ENCODE data around the gene BSG.

BSG gene

DNA sequence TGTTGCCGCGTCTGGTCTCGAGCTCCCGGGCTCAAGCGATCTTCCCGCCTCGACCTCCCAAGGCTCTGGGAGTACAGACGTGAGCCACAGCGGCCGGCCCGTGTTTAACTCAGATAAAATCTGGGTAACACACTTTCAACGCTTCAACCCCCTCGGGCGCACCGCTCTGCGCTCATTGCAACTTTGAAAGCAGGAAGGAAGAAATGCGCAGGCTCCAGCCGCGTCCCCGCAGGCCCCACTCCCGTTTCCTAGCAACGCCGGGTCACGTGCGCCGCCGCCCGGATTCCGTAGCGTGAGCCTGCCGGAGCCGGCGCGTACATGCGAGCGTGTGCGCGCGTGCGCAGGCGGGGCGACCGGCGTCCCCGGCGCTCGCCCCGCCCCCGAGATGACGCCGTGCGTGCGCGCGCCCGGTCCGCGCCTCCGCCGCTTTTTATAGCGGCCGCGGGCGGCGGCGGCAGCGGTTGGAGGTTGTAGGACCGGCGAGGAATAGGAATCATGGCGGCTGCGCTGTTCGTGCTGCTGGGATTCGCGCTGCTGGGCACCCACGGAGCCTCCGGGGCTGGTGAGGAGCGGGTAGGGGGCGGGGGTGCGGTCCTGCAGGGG is at the start of gene BSG:
Gene BSG (plus strand): TSS at position 457 of the 603 bp plus-strand sequence. CDS start 39 bp downstream, at position 496.
- in situ Hi-C loops (cut with MboI; ENCODE audit: low sequenced_read_pairs) = no loop called here

DNA sequence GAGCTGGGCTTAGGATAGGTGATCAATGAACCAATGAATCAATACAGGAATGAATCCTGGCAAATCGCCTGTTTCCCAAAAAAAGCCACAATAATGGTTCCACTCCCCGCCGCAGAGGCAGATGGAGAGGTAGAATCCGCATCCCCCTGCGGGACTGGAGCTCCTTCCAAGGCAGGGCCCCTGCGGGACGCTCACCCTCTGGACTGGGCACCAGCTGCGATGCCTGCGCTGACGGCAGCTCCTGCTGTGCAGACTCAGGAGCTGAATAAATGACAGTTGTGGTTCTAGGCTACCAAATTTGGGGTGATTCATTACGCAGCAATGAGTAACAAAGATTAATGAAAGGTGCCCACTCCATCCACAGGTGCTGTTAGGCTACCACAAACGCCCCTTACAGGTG is 49.7 kb upstream of the BSG start:
- in situ Hi-C loops (cut with MboI; ENCODE audit: low sequenced_read_pairs) = no loop called here

DNA sequence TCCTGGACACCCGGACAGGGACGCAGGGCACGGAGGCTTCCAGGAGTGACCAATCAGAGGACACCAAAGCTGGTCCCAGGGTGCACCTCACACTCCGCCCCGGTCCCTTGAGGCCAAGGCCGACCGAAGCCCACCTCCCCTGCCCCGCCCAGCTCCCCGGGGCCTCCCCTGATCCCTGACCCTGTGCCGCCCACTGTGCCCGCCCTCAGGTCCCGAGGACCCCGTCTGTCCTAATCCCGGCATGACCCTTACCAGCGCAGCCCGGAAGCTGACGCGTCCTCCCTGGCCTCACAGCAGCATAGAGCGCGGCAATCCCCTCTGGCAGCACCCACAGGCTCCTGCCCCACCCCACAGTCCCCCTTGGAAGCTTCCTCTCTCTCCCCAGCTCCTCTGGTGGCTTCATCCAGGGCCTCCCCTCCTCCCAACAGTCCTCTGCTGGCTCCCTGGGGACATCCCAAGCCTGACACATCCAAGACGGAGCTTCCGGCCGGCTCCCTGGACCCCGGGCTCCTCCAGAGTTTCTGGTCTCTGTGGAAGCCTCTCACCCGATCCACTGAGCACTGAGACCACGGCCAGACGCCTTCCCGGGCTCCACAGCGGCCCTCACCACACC is 48.2 kb upstream of the BSG start:
- in situ Hi-C loops (cut with MboI; ENCODE audit: low sequenced_read_pairs) = no loop called here

DNA sequence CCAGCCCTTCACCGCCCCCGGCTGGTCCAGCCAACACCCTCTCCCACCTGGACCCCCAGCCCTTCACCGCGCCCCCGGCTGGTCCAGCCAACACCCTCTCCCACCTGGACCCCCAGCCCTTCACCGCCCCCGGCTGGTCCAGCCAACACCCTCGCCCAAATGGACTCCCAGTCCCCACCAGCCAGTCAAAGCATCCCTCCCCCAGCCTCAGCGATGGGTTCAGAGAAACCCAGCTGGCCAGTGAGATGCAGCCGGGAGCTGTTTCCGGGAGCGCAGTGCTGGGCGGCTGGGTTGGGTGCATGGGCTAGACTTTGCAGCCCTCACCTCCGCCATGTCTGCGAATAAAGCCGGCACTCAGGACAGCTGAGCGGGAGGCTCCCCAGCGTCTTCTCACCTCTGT is 47.4 kb upstream of the BSG start:
- in situ Hi-C loops (cut with MboI; ENCODE audit: low sequenced_read_pairs) = no loop called here

DNA sequence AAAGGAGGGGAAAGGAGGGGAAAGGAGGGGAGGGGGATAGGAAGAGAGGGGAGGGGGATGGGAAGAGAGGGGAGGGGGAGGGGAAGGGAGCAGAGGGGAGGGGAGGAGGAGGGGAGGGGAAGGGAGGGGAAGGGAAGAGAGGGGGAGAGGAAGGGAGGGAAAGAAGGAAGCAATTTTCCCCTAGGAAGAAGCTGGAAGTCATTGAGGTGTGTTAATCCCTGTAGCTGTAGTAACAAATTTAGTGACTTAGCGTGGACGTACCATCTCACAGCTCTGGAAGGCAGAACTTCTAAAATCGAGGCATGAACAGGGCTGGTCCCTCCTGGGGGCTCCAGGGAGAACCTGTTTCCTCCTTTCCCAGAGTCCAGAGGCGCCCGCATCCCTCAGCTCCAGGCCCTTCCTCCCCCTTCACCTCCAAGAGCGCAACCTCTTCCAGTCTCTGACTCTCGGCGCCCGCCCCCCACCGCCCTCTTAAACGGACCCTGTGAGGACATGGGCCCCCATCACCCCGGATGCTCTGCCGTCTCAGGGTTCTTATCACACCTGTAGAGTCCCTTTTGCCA is 46.5 kb upstream of the BSG start:
- in situ Hi-C loops (cut with MboI; ENCODE audit: low sequenced_read_pairs) = no loop called here

DNA sequence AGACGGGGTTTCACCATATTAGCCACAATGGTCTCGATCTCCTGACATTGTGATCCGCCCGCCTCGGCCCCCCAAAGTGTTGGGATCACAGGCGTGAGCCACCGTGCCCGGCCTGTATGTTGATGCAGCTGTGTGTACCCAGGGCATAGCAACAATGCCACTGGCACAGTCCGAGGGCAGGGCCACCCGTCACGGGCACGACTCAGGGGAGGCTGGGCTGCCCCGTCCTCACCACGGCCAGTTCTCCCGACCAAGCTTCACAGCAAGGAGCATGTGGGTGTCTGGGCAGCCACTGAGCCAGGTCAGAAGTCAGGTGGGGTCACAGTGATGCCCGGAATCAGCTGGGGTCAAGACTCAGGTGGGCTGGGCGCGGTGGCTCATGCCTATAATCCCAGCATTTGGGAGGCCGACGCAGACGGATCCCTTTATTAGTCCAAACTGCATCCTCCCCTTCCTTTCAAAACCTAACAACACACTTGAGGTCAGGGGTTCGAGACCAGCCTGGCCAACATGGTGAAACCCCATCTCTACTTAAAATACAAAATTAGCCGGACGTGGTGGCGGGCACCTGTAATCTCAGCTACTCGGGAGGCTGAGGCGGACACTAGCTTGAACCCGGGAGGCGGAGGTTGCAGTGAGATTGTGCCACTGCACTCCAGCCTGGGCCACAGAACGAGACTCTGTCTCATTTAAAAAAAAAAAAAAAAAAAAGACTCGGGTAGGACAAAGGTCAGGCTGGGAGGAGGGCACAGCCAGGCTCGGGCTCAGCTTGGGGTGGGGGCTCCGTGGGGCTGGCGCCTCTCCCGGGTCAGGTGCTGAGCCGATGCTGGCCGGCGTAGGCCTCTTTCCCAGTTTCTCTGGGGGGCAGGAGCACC is 42.0 kb upstream of the BSG start:
- in situ Hi-C loops (cut with MboI; ENCODE audit: low sequenced_read_pairs) = no loop called here

DNA sequence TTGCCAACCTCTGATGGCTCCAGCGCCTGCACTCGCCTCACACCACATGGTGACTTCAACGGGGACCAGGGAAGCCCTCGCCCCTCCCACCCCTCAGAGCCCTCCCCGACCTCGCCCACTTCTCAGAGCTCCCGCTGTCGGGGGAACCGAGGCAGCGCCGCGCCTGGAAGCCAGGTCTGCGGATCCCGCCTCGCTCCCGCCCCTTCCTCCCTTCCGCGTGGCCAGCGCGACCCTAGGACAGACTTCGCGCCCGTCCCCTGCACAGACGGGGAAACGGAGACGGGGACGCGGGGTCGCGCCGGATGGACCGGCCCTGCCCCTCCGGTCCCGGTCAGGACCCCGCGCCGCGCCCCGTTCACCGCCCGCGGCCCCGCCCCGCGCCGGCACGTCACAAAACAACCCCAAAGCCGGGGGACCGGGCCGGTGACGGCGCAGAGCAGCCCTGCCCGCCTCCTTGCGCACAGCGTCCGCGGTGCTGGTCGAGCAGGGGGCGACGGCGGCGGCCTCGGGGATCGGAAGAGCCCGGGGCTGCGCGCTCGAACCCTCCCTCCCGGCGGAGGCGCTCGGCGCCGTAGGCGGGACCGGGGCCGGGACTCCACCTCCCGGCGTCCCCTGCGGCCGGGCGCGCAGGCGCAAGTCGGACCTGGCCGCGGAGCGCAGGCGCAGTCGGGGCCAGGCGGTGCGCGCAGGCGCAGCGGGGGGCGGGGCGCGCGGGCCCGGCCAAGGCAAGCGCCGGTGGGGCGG is 41.2 kb upstream of the BSG start:
- in situ Hi-C loops (cut with MboI; ENCODE audit: low sequenced_read_pairs) = no loop called here

DNA sequence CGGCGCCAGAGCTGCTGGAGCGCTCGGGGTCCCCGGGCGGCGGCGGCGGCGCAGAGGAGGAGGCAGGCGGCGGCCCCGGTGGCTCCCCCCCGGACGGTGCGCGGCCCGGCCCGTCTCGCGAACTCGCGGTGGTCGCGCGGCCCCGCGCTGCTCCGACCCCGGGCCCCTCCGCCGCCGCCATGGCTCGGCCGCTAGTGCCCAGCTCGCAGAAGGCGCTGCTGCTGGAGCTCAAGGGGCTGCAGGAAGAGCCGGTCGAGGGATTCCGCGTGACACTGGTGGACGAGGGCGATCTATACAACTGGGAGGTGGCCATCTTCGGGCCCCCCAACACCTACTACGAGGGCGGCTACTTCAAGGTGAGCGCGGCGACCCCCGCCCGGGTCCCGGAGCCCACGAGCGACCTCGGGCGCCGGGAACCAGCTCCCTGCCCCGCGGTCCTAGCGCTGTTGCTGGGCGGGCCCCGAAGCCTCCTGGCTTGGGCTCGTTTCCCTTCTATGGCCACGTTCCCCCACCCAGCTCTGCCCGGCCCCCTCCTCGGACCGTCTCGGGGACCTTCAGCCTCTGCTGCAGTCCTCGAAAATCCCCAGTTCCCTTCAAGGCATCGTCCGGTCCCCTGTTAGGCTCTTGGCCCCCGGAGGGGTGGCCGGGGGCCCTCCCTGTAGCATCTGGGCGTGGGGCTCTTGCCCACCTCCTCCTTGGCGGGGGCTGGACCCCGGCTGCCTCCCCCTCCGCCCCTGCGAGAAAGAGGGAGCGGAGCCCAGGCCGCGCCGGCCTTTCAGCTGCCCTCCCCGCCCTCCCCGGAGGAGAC is 40.4 kb upstream of the BSG start, which contains the start of gene CDC34:
Gene CDC34 (plus strand): TSS at position 8 of the 808 bp plus-strand sequence. CDS start 172 bp downstream, at position 180.
- in situ Hi-C loops (cut with MboI; ENCODE audit: low sequenced_read_pairs) = no loop called here

DNA sequence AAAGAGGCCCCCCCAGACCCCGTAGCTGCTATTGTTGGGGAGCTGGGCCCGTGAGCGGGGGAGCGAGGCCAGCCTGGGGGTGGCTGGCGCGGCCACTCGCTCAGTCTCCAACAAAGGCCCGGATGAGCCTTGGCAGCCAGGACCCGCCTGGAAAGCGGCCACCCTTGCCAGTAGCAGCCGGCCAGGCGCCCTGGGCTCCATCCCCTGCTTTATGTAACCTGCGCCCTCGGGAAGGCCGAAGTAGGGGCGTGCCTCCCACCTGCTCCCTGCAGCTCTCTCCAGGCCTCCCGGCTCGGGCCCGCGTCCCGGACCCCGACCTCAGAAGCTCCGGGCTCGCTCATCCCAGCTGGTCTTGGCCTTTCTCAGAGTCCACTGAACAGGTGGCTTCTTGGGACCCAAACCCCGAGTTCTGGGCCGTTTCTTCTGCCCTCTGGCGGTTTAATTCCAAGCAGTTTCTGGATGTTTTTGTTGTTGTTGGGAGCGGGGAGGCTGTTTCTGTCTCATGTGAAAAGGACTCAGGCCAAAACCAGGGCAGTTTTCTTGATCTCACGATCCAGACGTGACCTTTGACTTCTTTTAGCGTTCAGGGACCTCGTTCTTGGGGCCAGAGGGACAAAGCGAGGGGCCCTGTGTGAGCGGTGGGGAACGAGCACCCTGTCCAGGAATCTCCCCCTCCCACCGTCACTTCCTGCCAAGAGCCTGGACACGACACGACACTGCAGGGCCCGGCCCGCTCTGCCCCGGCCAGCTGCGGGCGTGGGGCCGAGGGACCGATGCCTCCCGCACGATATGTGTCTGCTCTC is 39.6 kb upstream of the BSG start:
- in situ Hi-C loops (cut with MboI; ENCODE audit: low sequenced_read_pairs) = no loop called here

DNA sequence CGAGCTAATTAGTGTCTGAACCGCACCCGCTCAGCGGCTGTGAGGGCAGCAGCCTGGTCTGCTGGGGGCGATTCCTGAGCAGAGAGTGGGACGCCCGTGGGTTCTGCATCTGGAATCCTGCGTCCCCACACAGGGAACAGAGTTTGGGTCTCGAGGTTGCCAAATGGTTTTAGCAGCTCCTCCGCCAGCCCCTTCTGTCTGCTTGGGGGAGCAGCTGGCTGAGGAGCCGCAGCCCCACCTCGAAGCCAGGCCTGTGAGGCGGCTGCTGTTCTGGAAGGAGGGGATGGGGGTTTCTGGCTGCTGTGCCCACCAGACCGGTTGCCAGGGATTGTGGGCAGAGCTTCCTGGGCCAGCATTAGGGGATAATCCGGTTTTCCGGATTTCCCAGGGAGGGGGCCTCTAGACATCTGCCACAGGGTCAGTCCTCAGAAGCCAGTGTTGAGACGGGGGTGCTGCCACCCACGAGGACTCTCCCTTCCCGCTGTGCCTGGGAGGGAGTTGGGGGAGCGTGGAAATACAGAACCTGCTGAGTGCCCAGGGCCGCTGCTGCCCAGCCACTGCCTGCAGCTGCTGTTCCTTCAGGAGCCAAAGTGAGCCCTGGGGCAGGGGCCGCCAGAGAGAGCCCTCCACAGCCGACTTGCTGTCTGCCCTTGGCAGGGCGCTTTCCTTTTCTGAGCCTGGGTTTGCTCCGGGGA is 38.9 kb upstream of the BSG start:
- in situ Hi-C loops (cut with MboI; ENCODE audit: low sequenced_read_pairs) = no loop called here

DNA sequence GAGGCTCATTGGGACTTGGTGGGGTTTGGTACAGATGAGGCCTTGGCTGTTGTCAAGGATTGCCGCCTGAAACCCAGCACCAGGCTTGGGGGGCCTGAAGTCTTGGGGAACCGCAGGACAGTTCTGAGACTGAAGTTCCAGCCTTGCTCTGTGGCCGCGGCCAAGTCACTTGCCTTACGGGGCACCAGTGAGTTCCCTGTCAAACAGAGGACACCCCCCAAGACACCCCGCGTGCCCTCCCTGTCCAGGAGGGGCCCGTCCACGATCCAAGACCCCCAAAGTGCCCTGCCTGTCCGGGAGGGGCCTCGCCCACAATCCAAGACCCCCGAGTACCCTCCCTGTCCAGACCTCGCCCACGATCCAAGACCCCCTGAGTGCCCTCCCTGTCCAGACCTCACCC is 38.3 kb upstream of the BSG start:
- in situ Hi-C loops (cut with MboI; ENCODE audit: low sequenced_read_pairs) = no loop called here

DNA sequence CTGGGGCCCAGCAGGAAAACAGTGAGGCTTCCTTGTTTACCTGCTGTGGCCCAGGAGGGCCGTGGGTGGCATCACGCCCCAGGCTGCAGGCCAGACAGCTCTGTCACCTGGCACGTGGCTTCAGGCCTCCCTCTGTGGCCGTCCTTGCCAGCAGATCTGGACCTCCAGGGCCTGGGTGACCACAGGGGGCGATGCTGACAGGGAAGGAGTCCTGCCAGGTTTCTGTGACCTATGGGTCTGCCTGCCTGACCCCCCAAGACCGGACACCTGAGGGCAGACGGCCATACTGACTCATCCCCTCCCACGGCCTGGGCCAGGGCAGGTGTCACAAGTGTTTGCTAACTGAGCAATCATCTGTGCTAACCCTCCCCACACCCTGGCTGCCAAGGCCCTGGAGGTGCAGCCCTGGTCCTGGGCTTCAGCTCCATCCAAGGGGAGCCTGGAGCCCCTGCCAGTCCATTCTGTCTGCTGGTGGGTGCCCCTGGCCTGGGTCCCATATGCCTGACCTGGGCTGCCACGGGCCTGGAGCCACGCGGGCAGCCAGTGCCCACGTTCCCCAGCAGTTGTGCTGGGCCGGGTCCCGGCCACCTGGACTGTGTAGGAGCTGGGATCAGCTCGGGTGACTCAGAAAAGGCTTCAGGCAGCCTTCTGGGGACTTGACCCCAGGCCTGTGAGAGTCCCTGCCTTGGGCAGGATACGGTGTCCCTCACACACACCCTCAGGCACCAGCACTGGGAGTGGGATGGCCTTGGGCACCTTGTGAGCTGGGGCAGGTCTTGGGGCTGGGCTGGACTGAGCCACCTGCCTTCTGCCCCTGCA is 37.2 kb upstream of the BSG start:
- in situ Hi-C loops (cut with MboI; ENCODE audit: low sequenced_read_pairs) = no loop called here

DNA sequence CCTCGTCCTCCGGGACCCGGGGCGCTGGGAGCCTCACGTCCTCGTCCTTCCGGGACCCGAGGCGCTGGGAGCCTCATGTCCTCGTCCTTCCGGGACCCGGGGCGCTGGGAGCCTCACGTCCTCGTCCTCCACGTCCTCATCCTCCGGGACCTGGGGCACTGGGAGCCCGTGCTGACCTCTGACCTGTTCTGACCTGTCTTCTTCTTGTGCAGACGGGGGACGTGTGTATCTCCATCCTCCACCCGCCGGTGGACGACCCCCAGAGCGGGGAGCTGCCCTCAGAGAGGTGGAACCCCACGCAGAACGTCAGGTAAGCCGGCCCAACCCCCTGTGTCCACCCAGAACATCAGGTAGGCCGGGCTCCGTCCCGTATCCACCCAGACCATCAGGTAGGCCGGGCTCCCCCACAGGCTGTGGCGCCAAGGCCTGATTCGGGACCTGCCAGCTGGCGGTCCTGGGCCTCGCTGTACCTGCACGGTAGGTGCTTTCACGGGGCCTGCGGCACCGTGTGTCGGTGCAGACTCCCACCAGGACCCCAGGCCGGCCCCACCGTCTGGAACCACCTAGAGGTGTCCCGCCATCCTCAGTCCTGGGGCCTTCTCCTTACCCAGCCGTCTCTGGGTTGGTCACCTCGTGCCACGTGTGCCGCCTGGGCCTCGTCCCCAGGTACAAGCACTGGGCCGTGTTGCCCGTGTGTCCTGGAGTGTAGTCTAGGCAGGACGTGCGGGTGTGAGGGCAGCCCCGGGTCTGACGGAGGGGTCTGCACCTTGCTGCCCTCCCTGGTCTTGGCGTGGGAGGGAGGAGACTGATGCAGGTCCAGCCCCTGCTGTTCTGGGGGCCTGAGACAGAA is 36.1 kb upstream of the BSG start:
- in situ Hi-C loops (cut with MboI; ENCODE audit: low sequenced_read_pairs) = no loop called here

DNA sequence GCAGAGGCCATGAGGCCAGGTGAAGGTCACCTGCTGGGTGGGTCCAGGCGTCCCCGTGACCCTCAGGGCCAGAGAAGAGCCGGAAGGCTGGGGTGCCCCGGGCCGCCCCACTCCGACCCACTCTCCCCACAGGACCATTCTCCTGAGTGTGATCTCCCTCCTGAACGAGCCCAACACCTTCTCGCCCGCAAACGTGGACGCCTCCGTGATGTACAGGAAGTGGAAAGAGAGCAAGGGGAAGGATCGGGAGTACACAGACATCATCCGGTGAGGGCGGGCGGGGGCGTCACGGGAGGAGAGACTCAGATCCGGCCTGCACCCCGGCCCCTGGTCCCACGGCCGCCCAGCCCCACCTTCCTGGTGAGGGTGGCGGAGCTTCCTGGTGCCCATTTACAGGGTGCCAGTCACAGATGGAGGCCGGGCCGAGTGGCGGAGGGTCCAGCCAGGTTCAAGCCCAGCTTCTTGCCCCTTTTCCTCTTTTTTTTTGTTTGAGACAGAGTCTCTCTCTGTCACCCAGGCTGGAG is 35.5 kb upstream of the BSG start:
- in situ Hi-C loops (cut with MboI; ENCODE audit: low sequenced_read_pairs) = no loop called here

DNA sequence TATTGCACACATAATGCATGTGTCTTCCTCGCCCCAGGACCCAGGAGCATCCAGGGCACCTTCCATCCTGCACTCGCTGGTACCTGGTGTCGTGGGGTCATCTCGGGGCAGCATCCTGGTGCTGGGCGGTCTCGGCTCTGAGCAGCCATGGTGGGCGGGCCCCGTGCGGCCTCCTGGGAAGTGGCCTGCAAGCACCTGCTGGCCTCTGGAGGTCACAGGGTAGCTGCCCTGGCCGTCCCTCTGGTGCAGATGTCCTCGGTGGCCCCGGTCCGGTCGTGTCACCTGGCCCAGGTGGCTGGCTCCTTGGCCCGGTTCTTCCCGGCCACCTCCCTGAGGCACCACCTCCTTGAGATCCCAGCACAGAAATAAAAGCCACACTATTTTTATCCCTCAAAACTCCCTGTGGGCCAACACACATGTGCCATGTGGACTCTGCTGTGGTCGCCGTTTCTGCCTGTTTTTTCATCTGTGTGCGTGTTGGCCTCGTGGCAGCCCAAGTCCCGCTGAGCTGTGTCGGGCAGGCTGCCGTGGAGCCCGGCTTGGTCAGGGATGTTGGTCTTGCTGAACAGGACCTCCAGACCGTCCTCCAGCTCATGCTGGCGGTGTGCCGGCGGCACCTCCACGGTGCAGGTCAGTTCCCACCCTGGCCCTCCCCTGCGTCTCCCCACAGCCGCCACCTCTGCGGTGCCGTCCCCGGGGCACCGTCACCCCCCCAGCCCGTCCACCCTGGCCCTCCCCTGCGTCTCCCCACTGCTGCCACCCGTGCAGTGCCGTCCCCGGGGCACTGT is 33.6 kb upstream of the BSG start:
- in situ Hi-C loops (cut with MboI; ENCODE audit: low sequenced_read_pairs) = no loop called here
